Naive B cell (primary cell): ENCODE data around the gene PIP4K2A. TPM values are rescaled to one million over a fixed set of nuclear protein-coding genes. Genes with fewer than 3 reads are reported as not detected.
A peak's percentile ranks its signal among the peaks of the same experiment; 100 is the strongest.

Source experiments
- ATAC-seq, 2 donors: fragments of 150-1000 bp; cut with Tn5 transposase; 2 replicates each; pipeline ENCODE4 v1.10.0; 2021; ENCODE audit warnings: low read depth in 2 of 2, mild to moderate bottlenecking in 2 of 2, moderate library complexity in 2 of 2
- DNase-seq: peaks from one replicate; pipeline ENCODE4 v3.0.0; 2022
- H3K27ac Mint-ChIP-seq, 6 donors: one replicate each; pipeline ENCODE4 v1.8.0; 2020 to 2022; ENCODE audit warnings: mild to moderate bottlenecking in 6 of 6, mixed read lengths in 6 of 6, moderate library complexity in 5 of 6, inconsistent platforms in 2 of 6
- H3K27me3 Mint-ChIP-seq, 3 donors: one replicate each; pipeline ENCODE4 v1.8.0; 2021 to 2022; ENCODE audit warnings: mixed read lengths in 3 of 3, mild to moderate bottlenecking in 1 of 3
- H3K36me3 Mint-ChIP-seq, 2 donors: one replicate each; pipeline ENCODE4 v1.8.0; 2020 to 2022; ENCODE audit warnings: mixed read lengths in 2 of 2, inconsistent platforms in 1 of 2, mild to moderate bottlenecking in 1 of 2
- H3K4me1 Mint-ChIP-seq, 3 donors: one replicate each; pipeline ENCODE4 v1.8.0; 2020 to 2022; ENCODE audit warnings: mixed read lengths in 3 of 3, inconsistent platforms in 1 of 3, mild to moderate bottlenecking in 1 of 3, moderate library complexity in 1 of 3
- H3K4me3 Mint-ChIP-seq, 8 donors: one replicate each; pipeline ENCODE4 v1.8.0; 2020 to 2022; ENCODE audit warnings: mild to moderate bottlenecking in 8 of 8, mixed read lengths in 8 of 8, moderate library complexity in 8 of 8, inconsistent platforms in 2 of 8
- H3K9me3 Mint-ChIP-seq, 7 donors: one replicate each; pipeline ENCODE4 v1.8.0; 2020 to 2022; ENCODE audit warnings: mixed read lengths in 7 of 7, mild to moderate bottlenecking in 5 of 7, inconsistent platforms in 2 of 7, moderate library complexity in 1 of 7
- polyA plus RNA-seq, 6 donors: library from polyadenylated mRNA; unstranded; fragments of 300-500 nt; fragmentation: Illumina TruSeq; gene quantifications; one replicate each; pipeline ENCODE4 v1.2.3, GENCODE V29; 2021; ENCODE audit warnings: low read depth in 6 of 6

PIP4K2A gene
- polyA plus RNA-seq, 6 donors from 2014 or later, result 16.8 to 45.7 (median 26.3) TPM

GRCh38 chr10:22667093-22667480, 47.3 kb downstream of the PIP4K2A start:
- no peaks in the 10 kb centered on the region for H3K36me3 Mint-ChIP-seq
- H3K27me3 Mint-ChIP-seq, result no peaks in the 10 kb centered on the region
- ATAC-seq (no peak), DNase-seq (no peak)
- peak overlapping the region in 2 of 6 donors; percentile 5 to 24 for H3K27ac Mint-ChIP-seq
- H3K4me3 Mint-ChIP-seq, result peak overlapping the region in 3 of 8 donors; percentile 49 to 72 (median 52)
- H3K9me3 Mint-ChIP-seq, result no peaks in the 10 kb centered on the region
- peaks cover 35 to 56% (median 42%) of the 10 kb centered on the region in 3 donors for H3K4me1 Mint-ChIP-seq

DNA sequence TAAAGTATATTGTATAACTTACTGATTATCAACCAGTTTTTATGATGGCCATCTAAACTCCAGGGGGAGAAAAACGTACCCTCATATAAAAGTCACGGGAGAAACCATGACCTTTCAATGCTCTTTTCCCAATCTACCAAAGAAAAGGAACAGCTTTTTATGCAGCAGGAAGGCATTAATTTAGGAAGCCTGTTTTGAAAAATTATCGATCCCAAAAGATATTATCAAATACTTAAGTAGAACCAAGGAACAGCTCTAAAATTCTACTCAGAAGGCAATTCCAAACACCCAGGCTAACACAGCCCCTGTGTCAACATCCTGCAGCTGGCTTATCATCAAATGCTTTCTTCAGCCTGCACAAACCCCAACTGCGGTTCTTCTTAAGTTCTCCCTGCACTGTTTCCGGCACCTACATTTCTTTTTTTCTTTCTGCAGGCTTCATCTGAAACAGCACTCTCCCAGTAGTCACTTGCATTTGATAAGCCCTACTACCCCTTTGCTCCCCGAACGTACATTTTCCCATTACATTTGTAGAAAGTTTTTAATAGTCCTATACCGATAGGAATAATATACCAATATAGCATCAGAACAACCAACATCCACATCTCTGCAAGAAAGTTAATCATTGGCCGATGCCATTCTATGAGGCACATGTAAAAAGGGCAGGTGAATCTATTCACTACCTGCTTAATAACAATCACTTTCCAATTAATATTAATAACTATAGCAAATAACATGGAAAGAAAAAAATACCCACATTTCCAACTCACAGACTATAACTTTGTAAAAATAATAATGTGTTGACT, 47.9 kb downstream of the PIP4K2A start:
- no peaks in the 10 kb centered on the region for H3K27me3 Mint-ChIP-seq
- DNase-seq (peak; percentile 20), ATAC-seq (peak; percentile 83 to 89)
- H3K9me3 Mint-ChIP-seq, result no peaks in the 10 kb centered on the region
- no peaks in the 10 kb centered on the region for H3K36me3 Mint-ChIP-seq
- peak overlapping the region; percentile 13 to 82 (median 58) for H3K4me3 Mint-ChIP-seq
- H3K4me1 Mint-ChIP-seq, result peaks cover 29 to 56% (median 48%) of the 10 kb centered on the region in 3 donors
- H3K27ac Mint-ChIP-seq, result peak overlapping the region in 5 of 6 donors; percentile 1 to 44 (median 24)

DNA sequence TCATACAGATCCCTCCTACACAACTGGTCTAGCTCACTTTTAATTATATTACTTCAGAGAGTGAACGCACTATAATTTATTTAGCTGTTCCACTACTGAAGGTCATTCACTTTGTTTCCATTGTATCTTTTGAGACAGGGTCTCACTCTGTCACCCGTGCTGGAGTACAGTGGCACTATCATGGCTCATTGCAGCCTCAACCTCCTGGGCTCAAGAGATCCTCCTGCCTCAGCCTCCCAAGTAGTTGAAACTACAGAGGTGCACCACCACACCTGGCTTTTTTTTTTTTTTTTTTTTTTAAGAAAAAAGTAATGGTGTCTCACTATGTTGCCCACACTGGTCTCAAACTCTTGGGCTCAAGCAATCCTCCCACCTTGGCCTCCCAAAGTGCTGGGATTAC, 49.0 kb downstream of the PIP4K2A start:
- ATAC-seq (no peak), DNase-seq (no peak)
- Mint-ChIP-seq H3K9me3 (no peaks in the 10 kb centered on the region), H3K4me1 (peaks cover 28 to 60% (median 56%) of the 10 kb centered on the region in 3 donors), H3K27me3 (no peaks in the 10 kb centered on the region), H3K4me3 (peak overlapping the region in 1 of 8 donors; percentile 31), H3K36me3 (no peaks in the 10 kb centered on the region), H3K27ac (peak overlapping the region in 1 of 6 donors; percentile 34)

DNA sequence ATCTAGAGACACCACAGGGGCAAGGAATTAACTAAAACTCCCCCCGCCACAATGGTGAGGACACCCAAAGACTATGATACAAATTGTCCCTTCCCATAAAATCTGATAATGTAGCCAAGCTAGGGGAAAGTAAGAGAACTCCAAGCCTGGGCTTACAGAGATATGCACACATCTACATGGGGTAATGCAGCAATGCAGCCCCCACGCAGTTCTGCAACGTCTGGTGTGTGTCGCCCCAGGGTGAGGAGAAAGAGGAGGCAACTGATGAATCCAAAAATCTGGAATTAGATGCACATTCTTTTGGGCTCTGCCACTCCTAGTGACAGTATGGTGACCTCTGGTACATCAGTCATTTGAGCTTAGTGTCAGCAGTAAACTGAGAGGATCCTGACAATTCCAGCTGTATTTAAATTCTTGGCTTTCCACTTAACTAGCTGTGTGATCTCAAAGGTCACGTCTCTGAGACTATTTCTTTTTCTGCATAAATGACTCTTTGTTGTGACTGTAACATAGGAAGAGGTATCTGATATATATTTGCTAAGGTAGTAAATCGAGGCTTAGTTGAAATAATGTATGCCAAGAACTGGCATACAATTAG, 51.5 kb downstream of the PIP4K2A start:
- no peak overlapping the region for H3K27ac Mint-ChIP-seq
- no peak overlapping the region for H3K4me3 Mint-ChIP-seq
- DNase-seq (no peak), ATAC-seq (no peak)
- peaks cover 32 to 66% (median 64%) of the 10 kb centered on the region in 3 donors for H3K4me1 Mint-ChIP-seq
- H3K9me3 Mint-ChIP-seq, result no peaks in the 10 kb centered on the region
- H3K36me3 Mint-ChIP-seq, result no peaks in the 10 kb centered on the region
- H3K27me3 Mint-ChIP-seq, result no peaks in the 10 kb centered on the region

GRCh38 chr10:22659866-22660265, 54.5 kb downstream of the PIP4K2A start:
- Mint-ChIP-seq H3K9me3 (no peaks in the 10 kb centered on the region), H3K27ac (peak overlapping the region in 5 of 6 donors; percentile 2 to 78 (median 58)), H3K36me3 (no peaks in the 10 kb centered on the region), H3K4me3 (peak overlapping the region in 3 of 8 donors; percentile 20 to 55 (median 42)), H3K4me1 (peaks cover 46 to 78% (median 75%) of the 10 kb centered on the region in 3 donors), H3K27me3 (no peaks in the 10 kb centered on the region)
- ATAC-seq (peak; percentile 39 to 46), DNase-seq (no peak)

GRCh38 chr10:22658745-22659410, 55.5 kb downstream of the PIP4K2A start:
- peak overlapping the region in 3 of 6 donors; percentile 30 to 69 (median 45) for H3K27ac Mint-ChIP-seq

GRCh38 chr10:22657566-22658225, 56.7 kb downstream of the PIP4K2A start:
- Mint-ChIP-seq H3K4me3 (peak overlapping the region in 2 of 8 donors; percentile 35 to 40), H3K9me3 (no peaks in the 10 kb centered on the region), H3K27me3 (no peaks in the 10 kb centered on the region), H3K27ac (peak overlapping the region; percentile 8 to 76 (median 44)), H3K36me3 (no peaks in the 10 kb centered on the region), H3K4me1 (peaks cover 59 to 94% (median 88%) of the 10 kb centered on the region in 3 donors)
- no peak for DNase-seq
- ATAC-seq, result no peak

More at GRCh38 chr10:22658745-22659410, 55.5 kb downstream of the PIP4K2A start:
- Mint-ChIP-seq H3K9me3 (no peaks in the 10 kb centered on the region), H3K27me3 (no peaks in the 10 kb centered on the region), H3K4me1 (peaks cover 50 to 84% (median 83%) of the 10 kb centered on the region in 3 donors), H3K36me3 (no peaks in the 10 kb centered on the region), H3K4me3 (no peak overlapping the region)
- ATAC-seq (no peak), DNase-seq (no peak)

DNA sequence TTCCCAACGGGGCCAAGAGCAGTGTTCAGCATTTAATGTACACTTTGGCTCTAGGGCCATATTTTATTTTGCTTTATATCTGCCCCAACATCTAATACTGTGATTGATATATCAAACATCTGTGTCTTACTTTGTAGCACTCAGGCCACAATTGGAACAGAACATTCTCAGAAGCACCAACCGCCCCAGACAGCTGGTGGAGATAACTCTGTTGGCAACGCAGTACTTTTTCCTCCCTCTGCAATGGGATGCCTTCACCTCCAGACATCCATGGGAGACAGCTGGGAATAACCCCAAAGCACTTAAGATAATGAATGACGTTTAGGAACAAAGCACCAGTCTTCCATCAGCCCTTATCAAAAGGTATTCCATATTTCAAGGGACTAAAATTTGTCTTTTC, 57.4 kb downstream of the PIP4K2A start:
- H3K27ac Mint-ChIP-seq, result peak overlapping the region in 2 of 6 donors; percentile 39 to 43
- ATAC-seq (no peak), DNase-seq (no peak)
- H3K27me3 Mint-ChIP-seq, result no peaks in the 10 kb centered on the region
- no peaks in the 10 kb centered on the region for H3K9me3 Mint-ChIP-seq
- peaks cover 60 to 94% (median 89%) of the 10 kb centered on the region in 3 donors for H3K4me1 Mint-ChIP-seq
- no peak overlapping the region for H3K4me3 Mint-ChIP-seq
- H3K36me3 Mint-ChIP-seq, result no peaks in the 10 kb centered on the region

DNA sequence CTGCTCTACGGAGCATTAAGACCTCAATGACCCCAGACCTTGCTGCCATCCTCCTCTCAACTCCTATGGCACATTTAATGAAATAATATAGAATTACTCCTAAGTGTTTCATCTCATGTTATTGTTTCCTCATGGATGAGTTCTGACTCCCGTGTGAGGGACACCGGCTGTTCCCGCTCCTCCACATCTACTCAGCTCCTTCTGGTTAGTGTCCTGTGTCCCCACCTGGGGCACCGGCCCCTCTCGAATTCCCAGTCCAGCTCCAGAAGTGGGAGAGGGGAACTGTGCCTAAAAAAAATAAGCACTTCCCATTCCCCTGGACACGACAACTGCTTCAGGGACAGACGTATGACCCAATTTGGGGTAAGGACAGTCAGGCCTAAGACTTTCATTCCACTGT, 58.3 kb downstream of the PIP4K2A start:
- peak overlapping the region in 3 of 6 donors; percentile 5 to 87 (median 66) for H3K27ac Mint-ChIP-seq

GRCh38 chr10:22655312-22655981, 58.9 kb downstream of the PIP4K2A start:
- Mint-ChIP-seq H3K27ac (peak overlapping the region; percentile 66 to 87 (median 72)), H3K4me1 (peaks cover 70 to 99% (median 92%) of the 10 kb centered on the region in 3 donors), H3K27me3 (no peaks in the 10 kb centered on the region), H3K9me3 (no peaks in the 10 kb centered on the region), H3K4me3 (peak overlapping the region in 3 of 8 donors; percentile 13 to 61 (median 47)), H3K36me3 (no peaks in the 10 kb centered on the region)
- ATAC-seq (no peak), DNase-seq (no peak)

More for the DNA sequence above, 58.3 kb downstream of the PIP4K2A start:
- DNase-seq (no peak), ATAC-seq (no peak)
- H3K9me3 Mint-ChIP-seq, result no peaks in the 10 kb centered on the region
- H3K36me3 Mint-ChIP-seq, result no peaks in the 10 kb centered on the region
- peak overlapping the region in 3 of 8 donors; percentile 47 to 62 (median 61) for H3K4me3 Mint-ChIP-seq
- H3K4me1 Mint-ChIP-seq, result peaks cover 69 to 98% (median 92%) of the 10 kb centered on the region in 3 donors
- H3K27me3 Mint-ChIP-seq, result no peaks in the 10 kb centered on the region

GRCh38 chr10:22652988-22653481, 61.3 kb downstream of the PIP4K2A start:
- peak; percentile 46 to 54 for ATAC-seq
- Mint-ChIP-seq H3K27me3 (no peaks in the 10 kb centered on the region), H3K4me3 (peak overlapping the region; percentile 57 to 88 (median 78)), H3K27ac (peak overlapping the region; percentile 39 to 91 (median 74)), H3K4me1 (peaks cover 75 to 99% (median 92%) of the 10 kb centered on the region in 3 donors), H3K36me3 (no peaks in the 10 kb centered on the region), H3K9me3 (no peaks in the 10 kb centered on the region)
- no peak for DNase-seq

- no peaks in the 10 kb centered on the region for H3K27me3 Mint-ChIP-seq
- no peaks in the 10 kb centered on the region for H3K36me3 Mint-ChIP-seq
- DNase-seq (peak; percentile 45), ATAC-seq (peak; percentile 71 to 74)
- no peaks in the 10 kb centered on the region for H3K9me3 Mint-ChIP-seq
- peaks cover 77 to 99% (median 95%) of the 10 kb centered on the region in 3 donors for H3K4me1 Mint-ChIP-seq
- H3K27ac Mint-ChIP-seq, result peak overlapping the region in 4 of 6 donors; percentile 5 to 89 (median 67)
- peak overlapping the region; percentile 12 to 86 (median 74) for H3K4me3 Mint-ChIP-seq
Measured at GRCh38 chr10:22651276-22651980, 63.0 kb downstream of the PIP4K2A start.
